ENCODE data around the gene CD300E. TPM values are rescaled to one million over a fixed set of nuclear protein-coding genes. Genes with fewer than 3 reads are reported as not detected.

The CD300E gene
- total RNA-seq, 6 donors from 2014 or later, result 3.6 to 15.6 (median 6.7) TPM

- H3K27ac ChIP-seq, result no peak overlapping the region
- H3K4me1 ChIP-seq, result peaks cover 0 to 4% (median 1%) of the 10 kb centered on the region in 4 donors
- no peaks in the 10 kb centered on the region for H3K27me3 ChIP-seq
- TF ChIP-seq CTCF (IDR thresholded peaks at IDR 0.05), result no peak
- TF ChIP-seq POLR2A (IDR thresholded peaks at IDR 0.05), result no peak
- ATAC-seq (ENCODE audit: low FRiP score in 2 of 2) (no peak), DNase-seq (no peak)
- WGBS, 2 donors, result 64 to 76% methylated on average over 3 of the region's 3 CpGs
- H3K4me3 ChIP-seq, result no peak overlapping the region
- no peaks in the 10 kb centered on the region for H3K9me3 ChIP-seq
- H3K36me3 ChIP-seq, result no peaks in the 10 kb centered on the region
These were observed 50.4 kb downstream of the CD300E start for GRCh38 chr17:74573169-74573568.

GRCh38 chr17:74571621-74572270, 51.8 kb downstream of the CD300E start:
- Histone ChIP-seq H3K9me3 (no peaks in the 10 kb centered on the region), H3K4me3 (no peak overlapping the region), H3K36me3 (no peaks in the 10 kb centered on the region), H3K4me1 (peaks cover 0 to 4% (median 1%) of the 10 kb centered on the region in 4 donors), H3K27me3 (no peaks in the 10 kb centered on the region), H3K27ac (no peak overlapping the region)
- DNase-seq (no peak), ATAC-seq (ENCODE audit: low FRiP score in 2 of 2) (no peak)
- TF ChIP-seq POLR2A (IDR thresholded peaks at IDR 0.05) (no peak), CTCF (IDR thresholded peaks at IDR 0.05) (no peak)
- WGBS, 2 donors, result 73 to 77% methylated on average over 4 of the region's 4 CpGs

- TF ChIP-seq CTCF (IDR thresholded peaks at IDR 0.05) (no peak), EP300 (IDR thresholded peaks at IDR 0.05) (peak in 1 of 4 donors; percentile 17), POLR2A (IDR thresholded peaks at IDR 0.05) (peak in 1 of 4 donors; percentile 28), POLR2AphosphoS5 (IDR thresholded peaks at IDR 0.05) (peak; percentile 5 to 76)
- WGBS, 2 donors, result 54 to 70% methylated on average over 19 to 32 of the region's 32 CpGs
- ATAC-seq (ENCODE audit: low FRiP score in 2 of 2) (peak; percentile 71 to 93), DNase-seq (peak in 1 of 2 donors; percentile 80)
- H3K9me3 ChIP-seq, result no peaks in the 10 kb centered on the region
- no peaks in the 10 kb centered on the region for H3K27me3 ChIP-seq
- H3K4me3 ChIP-seq, result no peak overlapping the region
- H3K36me3 ChIP-seq, result no peaks in the 10 kb centered on the region
- H3K27ac ChIP-seq, result peak overlapping the region in 1 of 4 donors; percentile 49
- H3K4me1 ChIP-seq, result peaks cover 0 to 4% (median 1%) of the 10 kb centered on the region in 4 donors
These were observed 54.2 kb downstream of the CD300E start for GRCh38 chr17:74569020-74570003.

- no peak overlapping the region for H3K4me3 ChIP-seq
- TF ChIP-seq POLR2AphosphoS5 (IDR thresholded peaks at IDR 0.05), result no peak
- TF ChIP-seq POLR2A (IDR thresholded peaks at IDR 0.05), result no peak
- TF ChIP-seq EP300 (IDR thresholded peaks at IDR 0.05), result no peak
- no peak for TF ChIP-seq CTCF (IDR thresholded peaks at IDR 0.05)
- no peaks in the 10 kb centered on the region for H3K9me3 ChIP-seq
- no peaks in the 10 kb centered on the region for H3K27me3 ChIP-seq
- no peak overlapping the region for H3K27ac ChIP-seq
- H3K4me1 ChIP-seq, result peaks cover 0 to 4% (median 1%) of the 10 kb centered on the region in 4 donors
- ATAC-seq (ENCODE audit: low FRiP score in 2 of 2) (no peak), DNase-seq (no peak)
- WGBS, 2 donors, result 65 to 75% methylated on average over 4 of the region's 4 CpGs
- no peaks in the 10 kb centered on the region for H3K36me3 ChIP-seq
These were observed 55.2 kb downstream of the CD300E start for GRCh38 chr17:74568106-74568873.

Data from upper lobe of left lung (tissue), 6 donors.